HG02852 (cell line): Measurements from ENCODE around the gene CCL25.

Experiments
- ATAC-seq: cut with Tn5 transposase; IDR thresholded peaks from one replicate; pipeline ENCODE4 v1.9.1; 2021; ENCODE audit warnings: mild to moderate bottlenecking, moderate library complexity; ENCODE audit not compliant: unreplicated experiment

The CCL25 gene

GRCh38 chr19:8045872-8046568, 6.5 kb upstream of the CCL25 start:
- no peak for ATAC-seq

GRCh38 chr19:8046569-8047165, 5.9 kb upstream of the CCL25 start:
- no peak for ATAC-seq

- ATAC-seq, result peak; percentile 72
These were observed 2.1 kb upstream of the CCL25 start for GRCh38 chr19:8050274-8051096.

DNA sequence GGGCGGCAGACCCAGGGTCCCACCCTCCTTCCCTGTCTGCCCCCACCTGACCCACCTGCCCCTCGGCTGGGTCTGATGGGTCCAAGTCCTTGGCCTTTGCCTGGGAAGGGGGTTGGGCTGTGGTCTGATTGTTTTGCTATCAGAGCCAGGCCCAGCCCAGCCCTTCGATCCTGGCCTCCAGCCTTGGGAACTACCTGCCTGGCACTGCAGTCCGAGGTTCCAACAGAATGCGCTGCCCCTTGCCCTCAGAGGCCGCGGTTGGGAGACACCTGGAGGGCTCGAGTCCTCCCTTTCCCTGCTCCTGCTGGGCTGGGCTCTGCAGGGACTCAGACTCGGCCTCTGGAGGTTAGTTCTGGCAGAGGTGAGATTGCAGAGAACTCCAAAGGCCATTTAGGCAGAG, 1.6 kb downstream of the CCL25 start:
- ATAC-seq, result no peak

DNA sequence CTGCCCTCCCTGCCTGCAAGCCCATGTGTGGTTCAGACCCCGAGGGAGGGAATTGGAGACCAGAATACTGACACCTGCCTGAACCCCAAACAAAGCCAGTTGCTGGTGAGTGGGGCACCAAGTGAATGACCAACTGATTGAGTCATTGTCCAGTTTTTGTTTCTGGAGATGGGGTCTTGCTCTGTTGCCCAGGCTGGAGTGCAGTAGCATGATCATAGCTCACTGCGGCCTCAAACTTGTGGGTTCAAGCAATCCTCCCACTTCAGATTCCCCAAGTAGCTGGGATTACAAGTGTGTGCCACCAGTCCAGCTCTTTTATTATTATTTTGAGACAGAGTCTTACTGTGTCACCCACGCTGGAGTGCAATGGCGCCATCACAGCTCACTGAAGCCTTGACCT, 4.0 kb downstream of the CCL25 start:
- no peak for ATAC-seq

GRCh38 chr19:8057545-8058270, 5.1 kb downstream of the CCL25 start:
- no peak for ATAC-seq

GRCh38 chr19:8064911-8065874, 12.6 kb downstream of the CCL25 start:
- no peak for ATAC-seq

DNA sequence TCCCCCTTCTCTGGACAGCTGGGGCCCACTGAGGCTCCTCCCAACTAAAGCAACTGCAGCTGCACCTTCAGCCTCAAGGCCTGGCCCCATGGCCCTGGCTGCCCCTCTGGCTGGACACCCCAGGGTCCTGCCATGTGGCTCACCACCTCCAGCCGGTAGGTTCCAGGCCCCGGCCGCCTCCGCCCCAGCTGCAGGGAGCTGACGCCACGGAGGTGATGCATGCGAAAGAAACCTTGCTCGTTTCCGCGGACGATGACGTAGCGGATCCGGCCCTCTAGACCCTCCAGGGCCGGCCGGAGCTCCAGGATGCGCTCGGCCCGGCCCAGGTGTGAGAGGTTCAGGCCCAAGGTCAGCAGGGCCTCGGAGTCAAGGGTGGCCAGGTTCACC, 13.3 kb downstream of the CCL25 start:
- ATAC-seq, result no peak

GRCh38 chr19:8069096-8069973, 16.8 kb downstream of the CCL25 start:
- no peak for ATAC-seq

GRCh38 chr19:8071912-8072311, 19.4 kb downstream of the CCL25 start:
- ATAC-seq, result no peak

- ATAC-seq, result no peak
These were observed 21.9 kb downstream of the CCL25 start for GRCh38 chr19:8074501-8074900.

- ATAC-seq, result no peak
These were observed 22.9 kb downstream of the CCL25 start for GRCh38 chr19:8075158-8076074.

DNA sequence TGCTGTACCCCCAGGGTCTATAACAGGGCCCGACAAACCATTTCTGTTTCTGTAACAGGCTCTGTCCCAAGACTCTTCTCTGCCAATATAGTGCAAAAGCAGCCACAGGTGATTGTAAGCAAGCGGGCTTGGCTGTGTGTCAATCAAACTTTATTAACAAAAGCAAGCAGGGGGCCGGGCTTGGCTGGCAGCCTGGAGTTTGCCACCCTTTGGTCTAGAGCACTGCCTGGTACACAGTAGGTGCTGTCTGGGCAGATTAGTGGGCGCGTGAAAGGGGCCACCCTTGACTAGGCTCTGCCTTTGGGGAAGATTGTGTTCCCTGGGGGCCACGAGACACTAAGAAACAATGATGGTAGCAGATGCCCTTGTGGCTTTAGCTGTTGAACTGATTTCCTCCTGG, 27.4 kb downstream of the CCL25 start:
- no peak for ATAC-seq

GRCh38 chr19:8080832-8081231, 28.3 kb downstream of the CCL25 start:
- no peak for ATAC-seq

- no peak for ATAC-seq
These were observed 29.3 kb downstream of the CCL25 start for GRCh38 chr19:8081569-8082550.

- ATAC-seq, result no peak
These were observed 30.6 kb downstream of the CCL25 start for GRCh38 chr19:8083141-8083540.

GRCh38 chr19:8084152-8084551, 31.6 kb downstream of the CCL25 start:
- ATAC-seq, result no peak
